Coronary artery (tissue), 2 donors: Measurements from ENCODE around the gene AGPAT3.

ENCODE experiments used
- DNase-seq: peaks from one replicate; pipeline ENCODE4 v3.0.0-alpha.2; 2017; ENCODE audit warnings: low spot score
- H3K27ac ChIP-seq, 2 donors: fragments of 200-600 bp; sonication (generic); one replicate each; pipeline ENCODE4 v1.5.1; 2016 to 2019
- H3K4me3 ChIP-seq: fragments of 200-600 bp; sonication (generic); 2 replicates; pipeline ENCODE4 v1.5.1; 2016; ENCODE audit warnings: mild to moderate bottlenecking, moderate library complexity
- CTCF ChIP-seq: fragments of 200-600 bp; sonication (generic); IDR thresholded peaks from one replicate; pipeline ENCODE4 v1.5.1; 2019; ENCODE audit warnings: antibody characterized with exemption

AGPAT3 gene

GRCh38 chr21:43984905-43985689 is 120.1 kb downstream of the AGPAT3 start:
- H3K27ac ChIP-seq = no peak overlapping the region
- DNase-seq = no peak
- no peak for TF ChIP-seq CTCF

DNA sequence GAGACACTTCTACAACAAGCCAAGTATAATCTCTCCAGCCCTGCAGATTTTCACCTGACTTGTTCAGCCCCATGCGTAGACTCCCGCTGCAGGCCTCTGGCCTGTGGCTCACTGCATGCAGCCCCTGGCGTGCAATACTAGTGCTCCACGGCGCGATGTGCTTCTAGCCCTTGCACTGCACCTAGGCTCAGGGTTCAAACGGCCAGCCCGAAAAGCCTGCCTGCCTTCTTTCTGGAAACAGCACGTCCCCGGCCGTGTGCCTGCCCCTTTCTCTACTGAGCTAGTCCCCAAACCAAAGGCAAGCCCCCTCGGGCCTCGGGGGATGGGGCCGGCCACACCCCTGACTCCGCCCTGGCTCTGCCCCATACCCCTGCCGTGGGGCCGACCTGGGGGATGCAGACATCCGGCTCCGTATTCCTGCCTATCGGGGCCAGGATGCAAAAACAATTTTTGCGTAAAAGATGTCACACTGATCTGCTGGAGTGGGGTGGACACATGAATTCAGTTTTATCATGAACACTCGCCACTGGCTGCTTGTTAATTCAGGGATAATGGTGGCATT is 120.7 kb downstream of the AGPAT3 start:
- no peak overlapping the region for H3K4me3 ChIP-seq
- DNase-seq = no peak
- no peak for TF ChIP-seq CTCF
- no peak overlapping the region for H3K27ac ChIP-seq

More at GRCh38 chr21:43984905-43985689, 120.1 kb downstream of the AGPAT3 start:
- no peak overlapping the region for H3K4me3 ChIP-seq

GRCh38 chr21:43986544-43987451 is 121.8 kb downstream of the AGPAT3 start:
- no peak for TF ChIP-seq CTCF
- DNase-seq = no peak
- Histone ChIP-seq H3K4me3 (no peak overlapping the region), H3K27ac (no peak overlapping the region)

DNA sequence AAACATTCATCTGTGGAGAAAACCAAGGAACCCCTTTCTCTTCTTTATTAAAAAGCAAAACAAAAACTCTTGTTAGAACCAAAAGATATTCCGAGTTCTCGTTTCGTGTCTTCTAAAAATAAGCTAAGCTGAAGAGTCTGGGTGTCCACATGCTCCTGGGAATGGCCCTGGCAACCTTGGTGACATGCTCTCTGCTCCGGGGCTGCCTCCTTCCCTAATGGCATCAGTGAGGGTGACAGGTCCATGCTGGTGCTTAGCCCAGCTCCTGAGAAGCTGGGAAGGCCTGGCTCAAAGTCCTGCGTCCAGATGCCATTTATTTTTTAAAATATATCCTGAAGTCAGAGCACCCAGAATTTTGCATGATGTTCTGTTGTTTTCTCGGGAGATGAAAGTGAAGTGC is 122.5 kb downstream of the AGPAT3 start:
- Histone ChIP-seq H3K27ac (no peak overlapping the region), H3K4me3 (no peak overlapping the region)
- no peak for DNase-seq
- no peak for TF ChIP-seq CTCF

- no peak for DNase-seq
- Histone ChIP-seq H3K27ac (no peak overlapping the region), H3K4me3 (no peak overlapping the region)
- no peak for TF ChIP-seq CTCF
These were observed 123.0 kb downstream of the AGPAT3 start for GRCh38 chr21:43988016-43988415.

- H3K4me3 ChIP-seq = no peak overlapping the region
- H3K27ac ChIP-seq = no peak overlapping the region
- TF ChIP-seq CTCF = no peak
- DNase-seq = no peak
These were observed 123.6 kb downstream of the AGPAT3 start for GRCh38 chr21:43988506-43989230.
